Keratinocyte (primary cell): ENCODE data around the gene DUSP7. TPM values are rescaled to one million over a fixed set of nuclear protein-coding genes. Genes with fewer than 3 reads are reported as not detected.

Experiments used
- DNase-seq: peaks from one replicate; pipeline ENCODE4 v3.0.0-alpha.2; 2011; ENCODE audit warnings: low read depth, missing footprints, low spot score
- FAIRE-seq: peaks from 2 replicates; lab custom pipeline; 2011; peaks lifted over from hg19 to GRCh38; lab: Jason Lieb, UNC
- H2AFZ ChIP-seq: 2 replicates; pipeline ENCODE4 v1.6.0; 2012; ENCODE audit warnings: low read length, control low read depth, inconsistent platforms; ENCODE audit not compliant: control insufficient read depth
- H3K27ac ChIP-seq: 2 replicates; pipeline ENCODE4 v1.5.1; 2011; ENCODE audit warnings: low read length; ENCODE audit not compliant: control insufficient read depth, insufficient read depth
- H3K27me3 ChIP-seq: 3 replicates; pipeline ENCODE4 v1.6.0; 2011; ENCODE audit warnings: low read length; ENCODE audit not compliant: control insufficient read depth, insufficient read depth; ENCODE audit errors: extremely low read depth
- H3K36me3 ChIP-seq, 2 experiments: 2 replicates in 1 of 2; 3 replicates in 1 of 2; pipeline ENCODE4 v1.5.1; 2011; ENCODE audit warnings: low read length in 2 of 2, mild to moderate bottlenecking in 1 of 2; ENCODE audit not compliant: control insufficient read depth in 2 of 2, insufficient read depth in 2 of 2; ENCODE audit errors: extremely low read depth in 1 of 2
- H3K4me1 ChIP-seq: 3 replicates; pipeline ENCODE4 v1.5.1; 2011; ENCODE audit warnings: low read length; ENCODE audit not compliant: control insufficient read depth, insufficient read depth; ENCODE audit errors: extremely low read depth
- H3K4me2 ChIP-seq: 3 replicates; pipeline ENCODE4 v1.6.0; 2011; ENCODE audit warnings: low read depth, low read length; ENCODE audit not compliant: control insufficient read depth, insufficient read depth; ENCODE audit errors: extremely low read depth
- H3K4me3 ChIP-seq, 3 experiments: fragments of 200-600 bp in 1 of 3; sonication (generic) in 1 of 3; 2 replicates in 2 of 3; 3 replicates in 1 of 3; pipeline ENCODE4 v1.5.1; 2011 to 2016; ENCODE audit warnings: low read length in 3 of 3, mild to moderate bottlenecking in 3 of 3, control low read depth in 2 of 3, inconsistent platforms in 1 of 3, low read depth in 1 of 3, mixed read lengths in 1 of 3, mixed run types in 1 of 3, moderate library complexity in 1 of 3; ENCODE audit not compliant: control insufficient read depth in 2 of 3, insufficient read depth in 2 of 3; ENCODE audit errors: extremely low read depth in 1 of 3
- H3K79me2 ChIP-seq: 2 replicates; pipeline ENCODE4 v1.6.0; 2012; ENCODE audit warnings: low read length; ENCODE audit not compliant: control insufficient read depth, insufficient read depth
- H3K9ac ChIP-seq: 3 replicates; pipeline ENCODE4 v1.6.0; 2011; ENCODE audit warnings: low read length; ENCODE audit not compliant: control insufficient read depth, insufficient read depth; ENCODE audit errors: extremely low read depth
- H3K9me1 ChIP-seq: 3 replicates; pipeline ENCODE4 v1.6.0; 2011; ENCODE audit warnings: low read length; ENCODE audit not compliant: control insufficient read depth, insufficient read depth; ENCODE audit errors: extremely low read depth
- H3K9me3 ChIP-seq: 2 replicates; pipeline ENCODE4 v1.5.1; 2012; ENCODE audit warnings: low read depth, low read length; ENCODE audit not compliant: control insufficient read depth
- H4K20me1 ChIP-seq: 3 replicates; pipeline ENCODE4 v1.6.0; 2011; ENCODE audit warnings: low read length; ENCODE audit not compliant: control insufficient read depth, insufficient read depth; ENCODE audit errors: extremely low read depth
- CTCF ChIP-seq, 3 experiments: IDR thresholded peaks in 1 of 3; conservative IDR thresholded peaks in 1 of 3; optimal IDR thresholded peaks in 1 of 3; 2 replicates in 2 of 3; 3 replicates in 1 of 3; pipeline versions ENCODE3 to v1.5.1; 2011; ENCODE audit warnings: low read length in 3 of 3, mild to moderate bottlenecking in 3 of 3, moderate library complexity in 2 of 3, control low read depth in 1 of 3, inconsistent platforms in 1 of 3; ENCODE audit not compliant: insufficient read depth in 2 of 3; ENCODE audit errors: extremely low read depth in 1 of 3
- EZH2 ChIP-seq: IDR thresholded peaks from one replicate; pipeline ENCODE4 v1.6.1; 2012; ENCODE audit warnings: inconsistent platforms, mild to moderate bottlenecking, low read length, moderate library complexity
- dilution Hi-C: fragments of 300-500 bp; cut with MboI; formaldehyde crosslinking; loops from one replicate; pipeline ENCODE4 v1.7.0; 2020; ENCODE audit warnings: low sequenced_read_pairs; ENCODE audit not compliant: extremely low pct_ligation_motif_present
- polyA plus RNA-seq, 5 experiments: library from polyadenylated mRNA; depleted of rRNA in 3 of 5; stranded (reverse) in 3 of 5; stranded (forward) in 1 of 5; unstranded in 1 of 5; fragments of >200 nt; gene quantifications; 1 replicate in 1 of 5; 2 replicates in 3 of 5; 3 replicates in 1 of 5; pipeline versions ENCODE4 v1.2.1 to v1.2.3, GENCODE V29; 2011 to 2012; ENCODE audit warnings: missing spikeins in 2 of 5, low read depth in 1 of 5, low replicate concordance in 1 of 5

DUSP7 gene
- polyA plus RNA-seq, 1 donor (not counting 4 experiments of a cell fraction or from before 2014, with no cell fraction given): 103 TPM

GRCh38 chr3:52102934-52103333, 46.6 kb upstream of the DUSP7 start:
- dilution Hi-C loops: no loop called here
- no peak for DNase-seq
- H3K4me1 ChIP-seq: peaks cover 16% of the 10 kb centered on the region

GRCh38 chr3:52099001-52099401, 42.6 kb upstream of the DUSP7 start:
- Histone ChIP-seq H3K4me3 (no peak overlapping the region), H3K27ac (no peak overlapping the region), H3K36me3 (peaks cover 1 to 13% of the 10 kb centered on the region in 2 experiments), H3K79me2 (no peaks in the 10 kb centered on the region), H3K9me1 (no peaks in the 10 kb centered on the region), H2AFZ (no peak overlapping the region), H3K4me2 (no peak overlapping the region), H3K27me3 (no peaks in the 10 kb centered on the region), H3K9ac (no peak overlapping the region), H3K4me1 (no peaks in the 10 kb centered on the region), H3K9me3 (no peaks in the 10 kb centered on the region), H4K20me1 (no peaks in the 10 kb centered on the region)
- dilution Hi-C loops: no loop called here
- DNase-seq (no peak), FAIRE-seq (no peak)
- no peak for TF ChIP-seq CTCF (optimal IDR thresholded peaks at IDR 0.05 in 1 of 3, IDR thresholded peaks at IDR 0.05 in 1 of 3, conservative IDR thresholded peaks at IDR 0.05 in 1 of 3; ENCODE audit: extremely low read depth in 1 of 3, insufficient read depth in 2 of 3, low read length in 3 of 3)
- no peak for TF ChIP-seq EZH2

More at GRCh38 chr3:52102934-52103333, 46.6 kb upstream of the DUSP7 start:
- Histone ChIP-seq H3K79me2 (no peaks in the 10 kb centered on the region), H3K36me3 (peaks cover 1 to 16% of the 10 kb centered on the region in 2 experiments), H3K27me3 (no peaks in the 10 kb centered on the region), H4K20me1 (no peaks in the 10 kb centered on the region), H3K9me1 (peaks cover 3% of the 10 kb centered on the region), H3K9me3 (no peaks in the 10 kb centered on the region), H3K9ac (no peak overlapping the region), H2AFZ (no peak overlapping the region), H3K27ac (no peak overlapping the region), H3K4me2 (no peak overlapping the region), H3K4me3 (no peak overlapping the region)
- no peak for TF ChIP-seq EZH2
- no peak for TF ChIP-seq CTCF (optimal IDR thresholded peaks at IDR 0.05 in 1 of 3, IDR thresholded peaks at IDR 0.05 in 1 of 3, conservative IDR thresholded peaks at IDR 0.05 in 1 of 3; ENCODE audit: extremely low read depth in 1 of 3, insufficient read depth in 2 of 3, low read length in 3 of 3)
- no peak for FAIRE-seq
